Retinal pigment epithelial cell (primary cell): ENCODE results near the gene GAB2.

ENCODE experiments used
- DNase-seq: peaks from one replicate; pipeline ENCODE4 v3.0.0-alpha.2; 2010; ENCODE audit warnings: low read depth
- H3K4me3 ChIP-seq: 2 replicates; pipeline ENCODE4 v1.5.1; 2011; ENCODE audit warnings: mild to moderate bottlenecking, low read length, control low read depth, moderate library complexity
- TF ChIP-seq, protein P1 (sequence below): conservative IDR thresholded peaks from 2 replicates; pipeline ENCODE4 v1.5.1; 2011; ENCODE audit warnings: low read depth, low read length, control low read depth, inconsistent platforms

The GAB2 gene

DNA sequence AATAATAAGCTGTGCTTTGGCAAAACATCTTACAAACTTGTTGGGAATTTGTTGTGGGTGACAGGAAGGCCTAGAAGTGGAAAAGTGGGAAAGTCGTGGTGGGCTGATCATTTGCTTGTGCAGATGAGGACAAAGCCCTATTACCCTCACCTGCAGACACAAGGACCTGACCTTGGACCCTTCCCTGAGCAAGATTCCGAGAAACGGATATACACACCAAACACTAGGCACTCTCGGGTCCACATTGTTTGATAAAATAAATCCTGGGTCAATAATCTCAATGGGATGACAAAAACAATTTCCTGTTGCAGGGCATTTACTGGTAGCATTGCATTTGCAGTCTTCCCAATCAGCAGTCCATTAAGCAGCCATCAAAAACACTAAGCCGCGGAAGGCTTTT, 89.7 kb downstream of the GAB2 start:
- TF ChIP-seq, protein P1, sequence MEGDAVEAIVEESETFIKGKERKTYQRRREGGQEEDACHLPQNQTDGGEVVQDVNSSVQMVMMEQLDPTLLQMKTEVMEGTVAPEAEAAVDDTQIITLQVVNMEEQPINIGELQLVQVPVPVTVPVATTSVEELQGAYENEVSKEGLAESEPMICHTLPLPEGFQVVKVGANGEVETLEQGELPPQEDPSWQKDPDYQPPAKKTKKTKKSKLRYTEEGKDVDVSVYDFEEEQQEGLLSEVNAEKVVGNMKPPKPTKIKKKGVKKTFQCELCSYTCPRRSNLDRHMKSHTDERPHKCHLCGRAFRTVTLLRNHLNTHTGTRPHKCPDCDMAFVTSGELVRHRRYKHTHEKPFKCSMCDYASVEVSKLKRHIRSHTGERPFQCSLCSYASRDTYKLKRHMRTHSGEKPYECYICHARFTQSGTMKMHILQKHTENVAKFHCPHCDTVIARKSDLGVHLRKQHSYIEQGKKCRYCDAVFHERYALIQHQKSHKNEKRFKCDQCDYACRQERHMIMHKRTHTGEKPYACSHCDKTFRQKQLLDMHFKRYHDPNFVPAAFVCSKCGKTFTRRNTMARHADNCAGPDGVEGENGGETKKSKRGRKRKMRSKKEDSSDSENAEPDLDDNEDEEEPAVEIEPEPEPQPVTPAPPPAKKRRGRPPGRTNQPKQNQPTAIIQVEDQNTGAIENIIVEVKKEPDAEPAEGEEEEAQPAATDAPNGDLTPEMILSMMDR: no peak
- no peak overlapping the region for H3K4me3 ChIP-seq
- DNase-seq: no peak

DNA sequence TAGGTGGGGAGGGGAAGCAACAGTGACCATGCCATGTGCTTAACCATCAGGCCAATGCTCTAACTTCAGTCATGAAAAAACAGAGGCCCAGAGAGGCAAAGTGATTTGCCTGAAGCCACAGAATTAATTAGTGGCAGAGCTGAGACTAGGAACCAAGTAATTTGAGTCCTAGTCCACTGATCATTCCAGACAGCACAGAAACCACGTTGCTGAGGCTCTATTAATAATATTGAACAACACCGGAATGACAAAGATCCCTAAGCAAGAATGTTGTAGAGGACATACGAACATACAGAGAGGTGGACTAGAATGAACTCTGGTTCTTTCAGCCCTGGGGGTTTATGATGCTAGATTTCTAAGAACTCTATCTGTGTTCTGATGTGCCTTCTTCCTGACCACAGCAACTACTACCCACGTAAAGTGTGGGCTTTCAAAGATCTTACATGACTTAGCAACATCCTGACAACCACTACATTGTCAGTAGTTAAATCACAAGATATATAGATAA, 92.3 kb downstream of the GAB2 start:
- no peak for DNase-seq
- H3K4me3 ChIP-seq: no peak overlapping the region
- TF ChIP-seq, protein P1: no peak

DNA sequence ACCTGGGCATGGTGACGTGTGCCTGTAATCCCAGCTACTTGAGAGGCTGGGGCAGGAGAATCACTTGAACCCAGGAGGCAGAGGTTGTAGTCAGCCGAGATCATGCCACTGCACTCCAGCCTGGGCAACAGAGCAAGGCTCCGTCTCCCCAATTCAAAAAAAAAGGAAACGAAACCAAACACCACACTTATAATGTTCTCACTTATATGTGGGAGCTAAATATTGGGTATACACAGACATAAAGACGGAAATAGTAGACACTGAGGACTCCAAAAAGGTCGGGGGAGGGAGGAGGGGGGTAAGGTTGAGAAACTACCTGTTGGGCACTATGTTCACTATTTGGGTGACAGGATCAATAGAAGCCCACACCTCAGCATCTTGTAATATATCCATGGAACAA, 94.3 kb downstream of the GAB2 start:
- TF ChIP-seq, protein P1: no peak
- H3K4me3 ChIP-seq: no peak overlapping the region
- no peak for DNase-seq

DNA sequence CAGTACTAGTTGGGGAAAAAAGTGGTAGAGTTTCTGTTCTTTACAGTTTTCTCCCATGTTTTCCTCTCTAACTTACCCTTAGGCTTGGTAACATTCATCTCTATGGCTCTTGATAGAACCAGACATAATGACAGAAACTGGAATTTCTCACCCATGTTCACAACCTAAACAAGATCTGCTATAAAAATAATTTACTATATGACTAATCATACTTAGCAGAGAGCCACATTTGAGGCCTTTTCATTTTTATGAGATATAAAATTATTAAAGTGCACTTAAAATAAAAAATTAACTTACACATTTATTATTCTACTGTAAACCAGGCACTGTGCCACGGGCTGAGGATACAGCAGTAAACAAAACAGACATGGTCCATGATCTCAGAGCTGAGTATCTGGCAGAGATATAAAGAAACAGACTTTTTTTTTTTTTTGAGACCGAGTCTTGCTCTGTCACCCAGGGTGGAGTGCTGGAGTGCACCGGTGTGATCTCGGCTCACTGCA, 98.1 kb downstream of the GAB2 start:
- TF ChIP-seq, protein P1: no peak
- H3K4me3 ChIP-seq: no peak overlapping the region
- DNase-seq: no peak

DNA sequence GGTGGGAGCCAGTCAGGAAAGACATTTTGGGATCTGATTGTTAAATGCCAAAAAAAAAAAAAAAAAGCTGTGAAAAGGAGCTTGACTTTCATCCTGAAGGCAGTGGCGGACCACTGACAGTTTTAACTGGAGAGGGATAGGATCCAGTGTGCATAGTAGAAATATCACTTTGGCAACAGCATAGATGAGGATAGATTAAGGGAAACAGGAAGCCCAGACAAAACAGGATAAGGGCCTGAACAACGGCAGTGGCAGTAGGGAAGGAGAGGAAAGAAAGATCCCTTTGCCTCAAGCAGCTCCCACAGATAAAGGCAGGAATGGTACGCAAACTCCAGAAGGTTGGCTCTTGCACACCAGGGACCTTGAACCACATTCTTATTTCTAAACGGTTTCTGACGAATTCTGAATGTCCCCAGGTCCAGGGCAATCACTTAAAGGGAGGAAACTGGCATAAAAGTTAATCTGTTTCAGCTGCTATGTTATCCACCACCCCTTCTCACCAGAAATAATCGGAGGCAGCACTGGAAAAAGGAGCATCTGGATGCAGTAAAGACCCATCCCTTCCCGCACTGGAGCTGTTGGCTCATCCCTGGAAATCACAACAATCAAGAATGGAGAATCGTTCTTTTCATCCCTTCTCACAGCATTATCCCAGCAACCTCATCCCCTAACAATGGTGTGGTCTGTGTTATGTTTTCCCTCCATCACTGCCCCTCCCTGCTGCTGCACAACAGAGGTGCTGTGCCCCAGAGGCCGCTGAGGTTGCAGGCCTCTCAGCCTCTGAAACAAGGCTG, 99.1 kb downstream of the GAB2 start:
- TF ChIP-seq, protein P1: no peak
- no peak overlapping the region for H3K4me3 ChIP-seq
- DNase-seq: no peak

DNA sequence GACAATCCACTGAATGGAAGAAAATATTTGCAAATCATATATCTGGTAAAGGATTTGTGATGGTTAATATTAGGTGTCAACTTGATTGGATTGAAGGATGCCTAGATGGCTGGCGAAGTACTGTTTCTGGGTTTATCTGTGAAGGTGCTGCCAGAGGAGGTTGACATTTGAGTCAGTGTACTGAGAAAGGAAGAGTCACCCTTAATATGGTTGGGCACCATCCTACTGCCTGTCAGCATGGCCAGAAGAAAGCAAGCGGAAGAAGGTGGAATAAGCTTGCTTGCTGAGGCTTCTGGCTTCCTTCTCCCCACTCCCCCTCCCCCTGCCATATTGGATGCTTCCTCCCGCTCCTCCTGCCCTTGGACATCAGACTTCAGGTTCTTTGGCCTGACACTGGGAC, 101.9 kb downstream of the GAB2 start:
- H3K4me3 ChIP-seq: no peak overlapping the region
- TF ChIP-seq, protein P1: no peak
- DNase-seq: no peak

DNA sequence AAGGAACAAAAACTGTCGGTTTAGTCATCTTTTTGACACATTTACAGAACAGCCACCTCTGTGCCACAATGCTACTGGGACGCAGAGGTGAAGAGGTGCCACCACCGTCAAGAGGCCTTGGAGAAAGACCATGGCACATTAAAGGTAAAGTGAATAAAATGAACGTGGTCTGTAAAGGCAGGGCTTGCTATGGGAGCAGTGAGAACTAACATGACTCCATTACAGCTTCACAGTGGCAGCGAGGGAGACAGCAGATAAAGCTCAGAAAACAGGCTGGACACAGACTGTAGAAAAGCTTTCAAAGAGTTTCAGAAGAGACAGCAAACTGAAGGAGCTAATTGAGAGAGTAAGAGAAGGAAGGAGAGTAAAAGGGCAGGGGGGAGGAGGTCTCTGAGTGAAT, 102.9 kb downstream of the GAB2 start:
- H3K4me3 ChIP-seq: no peak overlapping the region
- TF ChIP-seq, protein P1: no peak
- DNase-seq: no peak
